K562 (cell line): Measurements from ENCODE around the gene RAP1GAP2. TPM values are rescaled to one million over a fixed set of nuclear protein-coding genes. Genes with fewer than 3 reads are reported as not detected.

Experiments
- BCLAF1 ChIP-seq, 2 experiments: fragments of 450-650 bp in 1 of 2; IDR thresholded peaks; 2 replicates each; pipeline ENCODE4 v1.6.1; 2011 to 2017; ENCODE audit warnings: low read depth in 2 of 2, antibody characterized with exemption in 1 of 2, borderline replicate concordance in 1 of 2, low read length in 1 of 2, mild to moderate bottlenecking in 1 of 2, mixed read lengths in 1 of 2; ENCODE audit not compliant: control insufficient read depth in 1 of 2
- E4F1 ChIP-seq: fragments of 250-450 bp; sonication (Bioruptor Pico); IDR thresholded peaks from 2 replicates; pipeline ENCODE4 v1.5.0; 2021; ENCODE audit warnings: mild to moderate bottlenecking, borderline replicate concordance
- IRF9 ChIP-seq: fragments of 450-650 bp; IDR thresholded peaks from 2 replicates; pipeline ENCODE4 v1.6.1; 2016; ENCODE audit warnings: missing biosample characterization, missing genetic modification characterization
- NCOA6 ChIP-seq: fragments of 450-650 bp; IDR thresholded peaks from 2 replicates; pipeline ENCODE4 v1.6.1; 2017; ENCODE audit warnings: mild to moderate bottlenecking
- OTX1 ChIP-seq: fragments of 450-650 bp; formaldehyde crosslinking; IDR thresholded peaks from 2 replicates; pipeline ENCODE4 v1.4.0; 2022; ENCODE audit warnings: mild to moderate bottlenecking
- RAD21 ChIP-seq, 2 experiments: fragments of 250-450 bp in 1 of 2; fragments of 450-650 bp in 1 of 2; sonication (Bioruptor Pico) in 1 of 2; formaldehyde crosslinking in 1 of 2; IDR thresholded peaks in 1 of 2; conservative IDR thresholded peaks in 1 of 2; 2 replicates each; pipeline versions ENCODE4 v1.4.0 to v1.8.0; 2020 to 2022; ENCODE audit warnings: mild to moderate bottlenecking in 2 of 2, moderate library complexity in 1 of 2
- TFE3 ChIP-seq: fragments of 450-650 bp; formaldehyde crosslinking; IDR thresholded peaks from 2 replicates; pipeline ENCODE4 v1.4.0; 2020; ENCODE audit warnings: mild to moderate bottlenecking, mixed read lengths
- ZBTB33 ChIP-seq: sonication (generic); formaldehyde crosslinking; IDR thresholded peaks from 2 replicates; pipeline ENCODE4 v1.8.1; 2023; ENCODE audit warnings: mild to moderate bottlenecking, missing genetic modification reagents
- ZBTB5 ChIP-seq: fragments of 450-650 bp; IDR thresholded peaks from 2 replicates; pipeline ENCODE4 v1.6.1; 2017; ENCODE audit warnings: antibody characterized with exemption
- polyA plus RNA-seq, 8 experiments: library from polyadenylated mRNA; depleted of rRNA in 4 of 8; stranded (reverse) in 5 of 8; unstranded in 3 of 8; fragments of >200 nt; fragmentation: Nextera tagmentation in 2 of 8; fragmentation: Illumina TruSeq in 1 of 8; extraction: Ambion mirVana in 2 of 8; extraction: Trizol in 1 of 8; gene quantifications; 2 replicates each; pipeline versions ENCODE4 v1.2.1 to v1.2.3, GENCODE V29; 2011 to 2014; ENCODE audit warnings: inconsistent platforms in 1 of 8, missing spikeins in 1 of 8
- total RNA-seq, 7 experiments: library from RNA; depleted of rRNA in 6 of 7; stranded (reverse); fragments of >200 nt in 6 of 7; fragmentation: Illumina TruSeq in 2 of 7; extraction: Trizol in 2 of 7; gene quantifications; 2 replicates each; pipeline versions ENCODE4 v1.2.1 to v1.2.3, GENCODE V29; 2011 to 2021; ENCODE audit warnings: low replicate concordance in 1 of 7

Gene RAP1GAP2
- total and polyA plus RNA-seq, 9 of the 15 experiments (the other 6 are each of a cell fraction or from before 2014, with no cell fraction given) = 0.01 to 1.3 (median 0.42) TPM; not detected in 1

- TF ChIP-seq BCLAF1 (IDR thresholded peaks at IDR 0.05; ENCODE audit: borderline replicate concordance in 1 of 2, control insufficient read depth in 1 of 2, low read depth in 2 of 2, low read length in 1 of 2) = no peak
- no peak for TF ChIP-seq E4F1
- no peak for TF ChIP-seq IRF9
- no peak for TF ChIP-seq TFE3
- no peak for TF ChIP-seq OTX1 (CRISPR knock-in tag)
- no peak for TF ChIP-seq ZBTB5
- TF ChIP-seq NCOA6 = no peak
- no peak for TF ChIP-seq ZBTB33 (CRISPR knock-in tag)
- TF ChIP-seq RAD21 (CRISPR knock-in tag; conservative IDR thresholded peaks at IDR 0.05 in 1 of 2, IDR thresholded peaks at IDR 0.05 in 1 of 2) = peak in 1 of 2 experiments; percentile 28; a peak in 1 of 4 replicates
These were observed 247.6 kb downstream of the RAP1GAP2 start (continued) for GRCh38 chr17:3043737-3044365.
